ENCODE data around the gene JHY. TPM values are rescaled to one million over a fixed set of nuclear protein-coding genes. Genes with fewer than 3 reads are reported as not detected.

The JHY gene
- polyA plus RNA-seq, 1 donor, result 7.5 TPM

Other genes starting within 250 kb of the JHY start
- 2.8 TPM for gene UBASH3B, start 227.0 kb upstream of the JHY start, polyA plus RNA-seq
- 0.40 TPM for gene CRTAM, start 44.3 kb upstream of the JHY start, polyA plus RNA-seq
- gene BSX, start 99.1 kb downstream of the JHY start, polyA plus RNA-seq, result not detected
- gene HSPA8, start 179.4 kb downstream of the JHY start, polyA plus RNA-seq, result 1,403 TPM